HCT116 (cell line): ENCODE data around the gene PHACTR4.

Experiments
- CBX3 ChIP-seq: IDR thresholded peaks from 2 replicates; pipeline ENCODE4 v1.6.1; 2012; ENCODE audit warnings: low read depth
- CTCF ChIP-seq, 3 experiments: fragments of 200-600 bp in 1 of 3; sonication (generic) in 1 of 3; IDR thresholded peaks in 2 of 3; conservative IDR thresholded peaks in 1 of 3; 2 replicates each; pipeline ENCODE4 v1.5.1; 2012 to 2017; ENCODE audit warnings: low read depth in 2 of 3, low read length in 2 of 3, antibody characterized with exemption in 1 of 3, borderline replicate concordance in 1 of 3, control low read depth in 1 of 3, mild to moderate bottlenecking in 1 of 3, mixed read lengths in 1 of 3, mixed run types in 1 of 3, moderate library complexity in 1 of 3; ENCODE audit not compliant: insufficient read depth in 1 of 3
- ELF1 ChIP-seq: IDR thresholded peaks from 2 replicates; pipeline ENCODE4 v1.6.1; 2012; ENCODE audit warnings: low read depth, borderline replicate concordance
- EZH2 ChIP-seq: fragments of 200-600 bp; sonication (generic); IDR thresholded peaks from 2 replicates; pipeline ENCODE4 v1.6.1; 2017; ENCODE audit warnings: antibody characterized with exemption, mixed run types
- EZH2phosphoT487 ChIP-seq: fragments of 200-600 bp; IDR thresholded peaks from 2 replicates; pipeline ENCODE4 v1.6.1; 2018; ENCODE audit warnings: antibody characterized with exemption, borderline replicate concordance
- MAX ChIP-seq: IDR thresholded peaks from 2 replicates; pipeline ENCODE4 v1.6.1; 2012
- POLR2A ChIP-seq: IDR thresholded peaks from 2 replicates; pipeline ENCODE4 v1.7.0; 2011; ENCODE audit warnings: borderline replicate concordance; ENCODE audit not compliant: insufficient read depth, insufficient read length; ENCODE audit errors: extremely low read depth
- POLR2AphosphoS5 ChIP-seq: IDR thresholded peaks from 2 replicates; pipeline ENCODE4 v1.6.1; 2011; ENCODE audit warnings: mild to moderate bottlenecking, low read depth, low read length, moderate library complexity
- REST ChIP-seq: IDR thresholded peaks from 2 replicates; pipeline ENCODE4 v1.6.1; 2012; ENCODE audit warnings: low read depth
- SIN3A ChIP-seq: IDR thresholded peaks from 2 replicates; pipeline ENCODE4 v1.6.1; 2012; ENCODE audit warnings: low read depth
- ZNF274 ChIP-seq: fragments of 200-500 bp; sonication (Bioruptor generic); IDR thresholded peaks from 2 replicates; pipeline ENCODE4 v1.6.1; 2014; ENCODE audit warnings: mild to moderate bottlenecking, low read depth, low read length, inconsistent platforms

GRCh38 chr1:28480308-28480707 is 110.8 kb downstream of the PHACTR4 start:
- TF ChIP-seq EZH2 (no peak), CBX3 (no peak), POLR2A (no peak), CTCF (IDR thresholded peaks at IDR 0.05 in 2 of 3, conservative IDR thresholded peaks at IDR 0.05 in 1 of 3; ENCODE audit: borderline replicate concordance in 1 of 3, insufficient read depth in 1 of 3, low read depth in 2 of 3, low read length in 2 of 3) (no peak), MAX (no peak), ZNF274 (no peak), REST (no peak), ELF1 (no peak), SIN3A (no peak), EZH2phosphoT487 (no peak), POLR2AphosphoS5 (no peak)
